Measurements from ENCODE around the gene CSRP3.

CSRP3 gene

DNA sequence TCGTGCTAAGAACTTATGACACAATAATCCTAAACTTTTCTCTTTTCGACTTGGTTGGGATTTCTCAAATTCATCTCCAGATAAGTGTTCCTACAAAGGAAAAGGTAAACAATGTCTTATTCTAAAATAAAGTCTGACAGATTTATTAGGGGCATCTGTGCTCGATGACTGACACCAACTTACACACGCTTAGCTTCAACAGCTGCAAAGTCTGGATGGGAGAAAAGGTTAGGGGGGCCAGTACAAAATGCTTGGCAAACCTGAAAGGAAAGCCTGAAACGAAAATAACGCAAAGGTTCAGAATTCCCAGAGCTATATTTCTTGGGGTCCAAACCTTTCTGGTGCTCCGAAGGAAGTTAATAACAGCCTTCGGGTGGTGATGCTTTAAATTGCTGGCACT, 35.6 kb upstream of the CSRP3 start:
- no peak for DNase-seq
- Histone ChIP-seq H3K27me3 (replicated peaks in 2 of 5; ENCODE audit: control insufficient read depth in 4 of 5, insufficient read depth in 5 of 5, low read length in 4 of 5) (peaks cover 0 to 9% (median 5%) of the 10 kb centered on the region in 5 experiments), H3K4me1 (ENCODE audit: control extremely low read depth in 1 of 4, control insufficient read depth in 4 of 4, insufficient read depth in 4 of 4, low read length in 3 of 4) (peaks cover 2 to 25% (median 17%) of the 10 kb centered on the region in 4 experiments), H3K27ac (ENCODE audit: insufficient read depth in 1 of 2, low read depth in 1 of 2, low read length in 2 of 2, poor library complexity in 1 of 2, severe bottlenecking in 2 of 2) (no peak overlapping the region), H3K4me3 (ENCODE audit: control insufficient read depth in 1 of 7, extremely low read depth in 1 of 7, insufficient read depth in 4 of 7, low read depth in 2 of 7, low read length in 6 of 7) (no peak overlapping the region), H3K36me3 (ENCODE audit: control insufficient read depth in 4 of 4, insufficient read depth in 4 of 4, low read length in 3 of 4) (peaks cover 5 to 46% (median 16%) of the 10 kb centered on the region in 4 experiments), H3K9me3 (ENCODE audit: control extremely low read depth in 1 of 5, control insufficient read depth in 4 of 5, insufficient read depth in 2 of 5, low read depth in 1 of 5, low read length in 4 of 5) (no peaks in the 10 kb centered on the region)
- ChIA-PET CTCF (no interaction called here), POLR2A (no interaction called here)
- WGBS (ENCODE audit: insufficient coverage), result 90% methylated on average over 6 of the region's 8 CpGs

DNA sequence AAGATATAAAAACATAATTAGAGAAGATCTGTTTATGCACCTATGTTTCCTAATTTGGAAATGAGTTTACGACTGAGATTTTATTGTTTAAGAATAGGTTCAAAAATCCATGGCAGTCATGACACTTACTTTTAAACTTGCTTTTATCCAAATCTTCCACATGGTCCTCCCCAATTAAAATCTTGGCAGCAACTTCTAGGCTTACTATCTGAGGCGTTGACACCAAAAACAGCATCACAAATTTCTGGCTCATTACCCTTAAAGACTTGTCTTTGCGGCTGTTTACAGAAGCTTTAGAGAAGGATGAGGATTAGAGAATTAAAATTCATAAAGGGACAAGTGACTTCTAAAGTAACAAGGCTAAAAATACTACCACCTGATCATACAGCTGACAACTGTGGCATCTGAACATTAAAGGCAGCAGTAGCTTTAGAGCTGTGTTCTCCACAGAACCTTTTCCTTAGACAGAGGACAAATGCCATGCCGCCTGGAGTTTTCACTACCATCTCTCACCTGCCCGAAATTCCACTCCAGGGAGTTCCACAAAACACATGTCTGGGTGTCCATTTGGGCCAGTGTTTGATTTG, 32.5 kb upstream of the CSRP3 start:
- CTCF ChIA-PET, result no interaction called here
- POLR2A ChIA-PET, result no interaction called here
- Histone ChIP-seq H3K27me3 (replicated peaks in 2 of 5; ENCODE audit: control insufficient read depth in 4 of 5, insufficient read depth in 5 of 5, low read length in 4 of 5) (no peaks in the 10 kb centered on the region), H3K27ac (ENCODE audit: insufficient read depth in 1 of 2, low read depth in 1 of 2, low read length in 2 of 2, poor library complexity in 1 of 2, severe bottlenecking in 2 of 2) (no peak overlapping the region), H3K4me1 (ENCODE audit: control extremely low read depth in 1 of 4, control insufficient read depth in 4 of 4, insufficient read depth in 4 of 4, low read length in 3 of 4) (peaks cover 0 to 8% (median 3%) of the 10 kb centered on the region in 4 experiments), H3K4me3 (ENCODE audit: control insufficient read depth in 1 of 7, extremely low read depth in 1 of 7, insufficient read depth in 4 of 7, low read depth in 2 of 7, low read length in 6 of 7) (no peak overlapping the region), H3K36me3 (ENCODE audit: control insufficient read depth in 4 of 4, insufficient read depth in 4 of 4, low read length in 3 of 4) (peaks cover 6 to 74% (median 30%) of the 10 kb centered on the region in 4 experiments), H3K9me3 (ENCODE audit: control extremely low read depth in 1 of 5, control insufficient read depth in 4 of 5, insufficient read depth in 2 of 5, low read depth in 1 of 5, low read length in 4 of 5) (no peaks in the 10 kb centered on the region)
- no CpG with 5 or more reads among the region's 5 CpGs for WGBS (ENCODE audit: insufficient coverage)
- no peak for DNase-seq

DNA sequence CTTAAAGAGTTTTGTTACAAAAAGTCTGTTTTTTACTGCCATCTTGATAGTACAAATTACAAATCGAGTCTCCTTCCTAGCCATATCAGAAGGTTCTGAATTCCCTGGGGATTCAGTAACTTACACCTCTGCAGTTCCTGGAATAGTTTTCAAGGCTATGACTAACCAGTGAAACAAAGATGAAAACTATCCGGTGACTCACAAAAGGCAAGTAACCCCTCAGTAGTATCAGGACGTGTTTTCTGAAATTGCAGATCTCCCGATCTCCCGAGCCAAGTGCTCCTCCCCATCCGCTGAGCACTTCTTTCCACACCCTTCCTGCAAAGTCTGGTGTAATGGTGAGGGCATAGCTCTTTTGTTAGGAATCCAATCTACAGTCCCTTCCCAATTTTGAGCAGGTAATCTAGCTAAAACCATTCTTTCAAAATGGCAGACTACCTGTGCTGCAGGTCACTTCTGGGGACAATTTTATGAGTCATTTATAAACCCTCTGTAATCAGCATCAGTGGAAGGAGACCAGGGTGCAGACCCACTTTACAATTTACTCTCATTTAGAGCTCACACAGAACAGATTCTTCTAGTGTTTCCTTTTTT, 31.2 kb upstream of the CSRP3 start:
- 100% methylated on average over 5 of the region's 6 CpGs for WGBS (ENCODE audit: insufficient coverage)
- Histone ChIP-seq H3K27ac (ENCODE audit: insufficient read depth in 1 of 2, low read depth in 1 of 2, low read length in 2 of 2, poor library complexity in 1 of 2, severe bottlenecking in 2 of 2) (no peak overlapping the region), H3K4me3 (ENCODE audit: control insufficient read depth in 1 of 7, extremely low read depth in 1 of 7, insufficient read depth in 4 of 7, low read depth in 2 of 7, low read length in 6 of 7) (no peak overlapping the region), H3K27me3 (replicated peaks in 2 of 5; ENCODE audit: control insufficient read depth in 4 of 5, insufficient read depth in 5 of 5, low read length in 4 of 5) (no peaks in the 10 kb centered on the region), H3K36me3 (ENCODE audit: control insufficient read depth in 4 of 4, insufficient read depth in 4 of 4, low read length in 3 of 4) (peaks cover 10 to 82% (median 35%) of the 10 kb centered on the region in 4 experiments), H3K9me3 (ENCODE audit: control extremely low read depth in 1 of 5, control insufficient read depth in 4 of 5, insufficient read depth in 2 of 5, low read depth in 1 of 5, low read length in 4 of 5) (no peaks in the 10 kb centered on the region), H3K4me1 (ENCODE audit: control extremely low read depth in 1 of 4, control insufficient read depth in 4 of 4, insufficient read depth in 4 of 4, low read length in 3 of 4) (no peaks in the 10 kb centered on the region)
- CTCF ChIA-PET, result interaction anchor here (1.1 kb wide), 2 partner anchors 33 to 74 kb away, joined by 3 read pairs; no protein-coding TSS in a partner anchor
- POLR2A ChIA-PET, result no interaction called here
- no peak for DNase-seq

DNA sequence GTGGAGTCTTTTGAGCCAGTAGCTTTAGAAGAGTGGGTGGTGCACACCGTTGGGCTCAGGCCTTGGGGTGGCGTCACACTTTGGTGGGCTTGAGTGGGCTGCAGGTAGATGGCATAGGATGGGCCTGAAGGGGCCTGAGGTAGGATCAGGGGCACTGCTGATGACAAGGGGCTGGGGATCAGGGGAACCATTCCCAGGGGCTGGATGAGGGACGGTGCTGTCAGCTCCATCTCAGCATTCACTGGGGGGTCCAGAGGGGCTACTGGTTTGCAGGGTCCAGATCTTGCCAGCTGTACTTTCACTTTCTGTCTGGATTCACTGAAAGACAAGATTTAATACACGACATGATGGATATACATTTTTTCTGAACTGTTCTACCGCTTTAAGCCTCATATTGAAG, 27.9 kb upstream of the CSRP3 start:
- no peak for DNase-seq
- no peak overlapping the region for H3K27ac ChIP-seq (ENCODE audit: insufficient read depth in 1 of 2, low read depth in 1 of 2, low read length in 2 of 2, poor library complexity in 1 of 2, severe bottlenecking in 2 of 2)
- WGBS (ENCODE audit: insufficient coverage), result 96% methylated on average over 3 of the region's 5 CpGs
- peaks cover 22 to 75% (median 35%) of the 10 kb centered on the region in 4 experiments for H3K36me3 ChIP-seq (ENCODE audit: control insufficient read depth in 4 of 4, insufficient read depth in 4 of 4, low read length in 3 of 4)
- no peak overlapping the region for H3K4me3 ChIP-seq (ENCODE audit: control insufficient read depth in 1 of 7, extremely low read depth in 1 of 7, insufficient read depth in 4 of 7, low read depth in 2 of 7, low read length in 6 of 7)
- no peaks in the 10 kb centered on the region for H3K27me3 ChIP-seq (replicated peaks in 2 of 5; ENCODE audit: control insufficient read depth in 4 of 5, insufficient read depth in 5 of 5, low read length in 4 of 5)
- H3K4me1 ChIP-seq (ENCODE audit: control extremely low read depth in 1 of 4, control insufficient read depth in 4 of 4, insufficient read depth in 4 of 4, low read length in 3 of 4), result no peaks in the 10 kb centered on the region
- CTCF ChIA-PET, result interaction anchor here (1.4 kb wide), 1 partner anchor 27 kb away, joined by 3 read pairs; no protein-coding TSS in a partner anchor
- no peaks in the 10 kb centered on the region for H3K9me3 ChIP-seq (ENCODE audit: control extremely low read depth in 1 of 5, control insufficient read depth in 4 of 5, insufficient read depth in 2 of 5, low read depth in 1 of 5, low read length in 4 of 5)
- POLR2A ChIA-PET, result no interaction called here

DNA sequence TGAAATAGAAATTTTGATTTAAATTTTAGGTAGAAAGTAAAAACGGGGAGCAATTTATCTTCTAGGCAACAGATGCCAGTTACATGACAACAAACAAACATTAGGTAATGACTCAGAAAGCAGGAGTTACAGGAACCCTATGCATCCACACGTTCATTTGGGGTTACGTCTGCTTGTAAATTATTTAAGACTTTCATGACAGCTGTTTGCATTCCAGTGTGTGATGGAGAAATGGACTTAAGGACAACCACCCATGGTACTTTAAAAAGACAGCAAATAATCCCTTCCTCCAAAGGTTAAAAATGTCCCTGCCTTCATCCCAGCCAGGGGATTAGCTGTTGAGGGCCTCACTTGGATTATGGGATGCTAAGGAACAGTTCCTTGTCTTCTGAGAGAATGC, 27.2 kb upstream of the CSRP3 start:
- ChIA-PET POLR2A (no interaction called here), CTCF (interaction anchor here (1.4 kb wide), 1 partner anchor 27 kb away, joined by 3 read pairs; no protein-coding TSS in a partner anchor)
- DNase-seq, result no peak
- H3K4me1 ChIP-seq (ENCODE audit: control extremely low read depth in 1 of 4, control insufficient read depth in 4 of 4, insufficient read depth in 4 of 4, low read length in 3 of 4), result no peaks in the 10 kb centered on the region
- H3K9me3 ChIP-seq (ENCODE audit: control extremely low read depth in 1 of 5, control insufficient read depth in 4 of 5, insufficient read depth in 2 of 5, low read depth in 1 of 5, low read length in 4 of 5), result no peaks in the 10 kb centered on the region
- H3K27me3 ChIP-seq (replicated peaks in 2 of 5; ENCODE audit: control insufficient read depth in 4 of 5, insufficient read depth in 5 of 5, low read length in 4 of 5), result no peaks in the 10 kb centered on the region
- peaks cover 20 to 71% (median 36%) of the 10 kb centered on the region in 4 experiments for H3K36me3 ChIP-seq (ENCODE audit: control insufficient read depth in 4 of 4, insufficient read depth in 4 of 4, low read length in 3 of 4)
- 100% methylated on average over 2 of the region's 3 CpGs for WGBS (ENCODE audit: insufficient coverage)
- H3K4me3 ChIP-seq (ENCODE audit: control insufficient read depth in 1 of 7, extremely low read depth in 1 of 7, insufficient read depth in 4 of 7, low read depth in 2 of 7, low read length in 6 of 7), result no peak overlapping the region
- H3K27ac ChIP-seq (ENCODE audit: insufficient read depth in 1 of 2, low read depth in 1 of 2, low read length in 2 of 2, poor library complexity in 1 of 2, severe bottlenecking in 2 of 2), result no peak overlapping the region

DNA sequence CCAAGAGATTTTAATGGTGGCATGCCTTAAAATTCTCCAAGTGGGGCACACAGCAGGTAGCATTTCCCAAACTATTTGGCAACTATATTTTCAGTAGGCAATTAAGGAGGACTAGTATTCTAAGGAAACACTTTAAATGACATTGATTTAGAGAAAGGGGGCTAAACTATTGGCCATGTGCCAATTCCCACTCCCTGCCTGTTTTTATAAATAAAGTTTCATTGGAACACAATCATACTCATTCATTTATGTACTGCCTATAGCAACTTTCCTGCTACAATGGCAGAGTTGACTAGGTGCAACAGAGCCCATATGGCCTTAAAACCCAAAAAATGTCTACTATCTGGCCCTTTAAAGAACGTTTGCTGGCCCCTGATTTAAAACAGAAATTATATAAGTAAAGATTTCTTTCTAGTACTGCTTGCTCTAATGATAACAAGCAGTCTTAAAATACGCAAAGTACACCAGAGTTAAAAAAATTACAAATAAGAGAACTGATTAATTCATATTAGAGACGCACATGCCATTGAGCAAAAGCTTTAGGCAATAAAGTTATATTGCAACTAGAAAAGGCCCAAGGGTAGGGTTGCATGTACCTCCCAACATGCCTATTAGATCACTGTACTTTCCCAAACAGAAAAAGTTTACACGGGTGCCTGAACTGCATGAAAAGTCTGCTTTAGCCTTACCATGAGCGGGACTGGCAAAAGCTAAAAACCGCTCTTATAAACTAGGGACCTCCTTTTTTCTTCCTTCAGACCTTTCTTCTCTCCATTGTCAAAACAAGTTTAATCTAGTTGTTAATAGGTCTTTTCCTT, 24.8 kb upstream of the CSRP3 start:
- ChIA-PET POLR2A (no interaction called here), CTCF (interaction anchor here (1.6 kb wide), 1 partner anchor 33 kb away, joined by 3 read pairs; no protein-coding TSS in a partner anchor)
- Histone ChIP-seq H3K27ac (ENCODE audit: insufficient read depth in 1 of 2, low read depth in 1 of 2, low read length in 2 of 2, poor library complexity in 1 of 2, severe bottlenecking in 2 of 2) (no peak overlapping the region), H3K4me1 (ENCODE audit: control extremely low read depth in 1 of 4, control insufficient read depth in 4 of 4, insufficient read depth in 4 of 4, low read length in 3 of 4) (peaks cover 0 to under 1% (median 0%) of the 10 kb centered on the region in 4 experiments), H3K9me3 (ENCODE audit: control extremely low read depth in 1 of 5, control insufficient read depth in 4 of 5, insufficient read depth in 2 of 5, low read depth in 1 of 5, low read length in 4 of 5) (peaks cover 0 to 4% (median 2%) of the 10 kb centered on the region in 5 experiments), H3K4me3 (ENCODE audit: control insufficient read depth in 1 of 7, extremely low read depth in 1 of 7, insufficient read depth in 4 of 7, low read depth in 2 of 7, low read length in 6 of 7) (no peak overlapping the region), H3K36me3 (ENCODE audit: control insufficient read depth in 4 of 4, insufficient read depth in 4 of 4, low read length in 3 of 4) (peaks cover 16 to 66% (median 35%) of the 10 kb centered on the region in 4 experiments), H3K27me3 (replicated peaks in 2 of 5; ENCODE audit: control insufficient read depth in 4 of 5, insufficient read depth in 5 of 5, low read length in 4 of 5) (no peaks in the 10 kb centered on the region)
- 100% methylated on average over 4 of the region's 6 CpGs for WGBS (ENCODE audit: insufficient coverage)
- no peak for DNase-seq

DNA sequence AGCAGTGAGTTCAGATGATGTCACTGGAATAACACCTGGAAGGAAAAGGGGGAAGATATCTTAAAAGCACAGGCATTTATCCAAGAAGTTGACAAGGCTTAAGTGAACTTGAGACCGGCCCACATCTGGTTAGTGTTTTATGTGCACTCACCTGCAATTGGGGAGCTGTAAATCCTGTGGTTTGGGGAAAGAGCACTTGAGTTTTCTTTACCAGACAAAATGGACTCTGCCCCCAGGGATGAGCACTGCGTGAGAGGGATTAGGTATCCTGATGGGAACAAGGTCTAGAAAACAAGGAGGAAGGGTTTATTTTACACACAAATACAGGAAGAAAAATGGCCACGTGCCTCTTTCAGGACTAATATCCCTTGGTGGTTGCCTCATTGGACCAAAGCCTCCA, 23.8 kb upstream of the CSRP3 start:
- H3K9me3 ChIP-seq (ENCODE audit: control extremely low read depth in 1 of 5, control insufficient read depth in 4 of 5, insufficient read depth in 2 of 5, low read depth in 1 of 5, low read length in 4 of 5), result peaks cover 0 to 4% (median 2%) of the 10 kb centered on the region in 5 experiments
- POLR2A ChIA-PET, result no interaction called here
- no peak overlapping the region for H3K4me3 ChIP-seq (ENCODE audit: control insufficient read depth in 1 of 7, extremely low read depth in 1 of 7, insufficient read depth in 4 of 7, low read depth in 2 of 7, low read length in 6 of 7)
- CTCF ChIA-PET, result no interaction called here
- WGBS (ENCODE audit: insufficient coverage), result 100% methylated on average over 2 of the region's 3 CpGs
- H3K27me3 ChIP-seq (replicated peaks in 2 of 5; ENCODE audit: control insufficient read depth in 4 of 5, insufficient read depth in 5 of 5, low read length in 4 of 5), result no peaks in the 10 kb centered on the region
- H3K27ac ChIP-seq (ENCODE audit: insufficient read depth in 1 of 2, low read depth in 1 of 2, low read length in 2 of 2, poor library complexity in 1 of 2, severe bottlenecking in 2 of 2), result no peak overlapping the region
- H3K36me3 ChIP-seq (ENCODE audit: control insufficient read depth in 4 of 4, insufficient read depth in 4 of 4, low read length in 3 of 4), result peaks cover 11 to 56% (median 34%) of the 10 kb centered on the region in 4 experiments
- no peak for DNase-seq
- peaks cover 0 to 5% (median 0%) of the 10 kb centered on the region in 4 experiments for H3K4me1 ChIP-seq (ENCODE audit: control extremely low read depth in 1 of 4, control insufficient read depth in 4 of 4, insufficient read depth in 4 of 4, low read length in 3 of 4)
